NT2/D1 (cell line): Measurements from ENCODE around the gene GALNT12.

Experiments used
- YY1 ChIP-seq: IDR thresholded peaks from 2 replicates; pipeline ENCODE4 v1.6.1; 2011; ENCODE audit not compliant: insufficient read length, insufficient read depth
- ZNF274 ChIP-seq: IDR thresholded peaks from 2 replicates; pipeline ENCODE4 v1.6.1; 2011; ENCODE audit warnings: mild to moderate bottlenecking, low read depth, low read length

DNA sequence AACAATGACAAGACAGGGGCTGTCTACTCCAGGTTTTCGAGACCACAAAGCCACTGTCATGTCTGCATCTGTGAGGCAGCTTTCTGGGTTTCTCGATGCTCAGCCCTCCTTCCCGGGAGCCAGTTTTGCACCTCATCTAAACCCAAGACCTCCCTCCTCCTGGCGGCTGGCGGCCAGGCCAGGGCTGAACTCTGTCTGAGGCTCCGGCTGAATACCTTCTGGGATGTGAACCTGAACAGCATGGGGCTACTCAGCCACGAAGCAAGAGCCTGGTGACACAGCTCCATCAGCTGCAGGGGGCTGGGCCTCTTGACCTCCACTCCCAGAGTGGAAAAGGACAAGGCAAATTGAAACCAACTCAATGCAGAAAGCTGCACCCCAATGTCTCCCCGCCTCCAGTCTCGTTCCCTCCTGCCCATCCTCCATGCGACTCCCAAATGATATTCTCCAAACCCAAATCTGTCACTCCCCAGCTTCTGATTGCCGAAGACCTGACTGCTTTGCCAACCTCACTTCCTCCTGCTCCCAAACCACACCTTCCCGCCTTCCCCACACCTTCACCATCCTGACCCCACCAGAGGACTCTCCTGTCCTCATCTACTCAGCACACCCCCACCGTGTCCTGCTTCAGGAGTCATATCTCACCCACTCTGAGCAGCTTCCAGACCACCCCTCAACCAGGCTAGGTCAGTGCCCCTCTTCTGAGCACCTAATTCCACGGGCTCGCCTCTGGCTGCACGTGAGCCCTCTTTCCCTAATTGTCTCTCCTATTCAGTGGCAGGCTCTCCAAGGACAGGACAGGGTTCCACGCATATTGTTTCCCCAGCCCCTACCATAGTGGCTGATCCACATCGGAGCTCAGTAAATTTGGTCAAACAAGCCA is 15.6 kb upstream of the GALNT12 start:
- TF ChIP-seq ZNF274, result no peak
- no peak for TF ChIP-seq YY1
